Measurements from ENCODE around the gene PLVAP.

PLVAP gene

GRCh38 chr19:17335575-17335974, 41.6 kb downstream of the PLVAP start:
- no peak for DNase-seq (ENCODE audit: low read depth in 2 of 2)

- peak; percentile 97 to 98 for DNase-seq (ENCODE audit: low read depth in 2 of 2)
Observed at GRCh38 chr19:17334414-17335409, 42.4 kb downstream of the PLVAP start, which contains the start of gene ANO8. Gene ANO8, minus strand, starts transcription at chr19:17334855. Its CDS starts 185 bp downstream, at chr19:17334670.

GRCh38 chr19:17333611-17334413, 43.3 kb downstream of the PLVAP start:
- peak; percentile 63 to 74 for DNase-seq (ENCODE audit: low read depth in 2 of 2)

- no peak for DNase-seq (ENCODE audit: low read depth in 2 of 2)
Observed at GRCh38 chr19:17332677-17333581, 44.2 kb downstream of the PLVAP start.

- no peak for DNase-seq (ENCODE audit: low read depth in 2 of 2)
Observed at GRCh38 chr19:17332360-17332676, 44.8 kb downstream of the PLVAP start.

GRCh38 chr19:17331045-17331558, 46.0 kb downstream of the PLVAP start:
- no peak for DNase-seq (ENCODE audit: low read depth in 2 of 2)

GRCh38 chr19:17330262-17331044, 46.7 kb downstream of the PLVAP start:
- DNase-seq (ENCODE audit: low read depth in 2 of 2): no peak

- DNase-seq (ENCODE audit: low read depth in 2 of 2): no peak
Observed at GRCh38 chr19:17329366-17330261, 47.5 kb downstream of the PLVAP start.

- no peak for DNase-seq (ENCODE audit: low read depth in 2 of 2)
Observed at GRCh38 chr19:17328517-17329365, 48.4 kb downstream of the PLVAP start.

- DNase-seq (ENCODE audit: low read depth in 2 of 2): no peak
Observed at GRCh38 chr19:17327654-17328516, 49.3 kb downstream of the PLVAP start.

- DNase-seq (ENCODE audit: low read depth in 2 of 2): no peak
Observed at GRCh38 chr19:17327068-17327653, 50.0 kb downstream of the PLVAP start.

GRCh38 chr19:17326595-17326966, 50.6 kb downstream of the PLVAP start:
- no peak for DNase-seq (ENCODE audit: low read depth in 2 of 2)

- no peak for DNase-seq (ENCODE audit: low read depth in 2 of 2)
Observed at GRCh38 chr19:17325881-17326594, 51.1 kb downstream of the PLVAP start.

- no peak for DNase-seq (ENCODE audit: low read depth in 2 of 2)
Observed at GRCh38 chr19:17325133-17325532, 52.0 kb downstream of the PLVAP start.

- no peak for DNase-seq (ENCODE audit: low read depth in 2 of 2)
Observed at GRCh38 chr19:17324357-17325114, 52.6 kb downstream of the PLVAP start.

- no peak for DNase-seq (ENCODE audit: low read depth in 2 of 2)
Observed at GRCh38 chr19:17323964-17324332, 53.2 kb downstream of the PLVAP start.
